ENCODE data around the gene RGS11.
A peak's percentile ranks its signal among the peaks of the same experiment; 100 is the strongest.
"Not testable (repeated sequence)": the region's sequence is repeated elsewhere in the genome, so short reads cannot be mapped to it uniquely, and the experiment has no call there.

Gene RGS11

GRCh38 chr16:279531-279930, 3.8 kb upstream of the RGS11 start:
- DNase-seq, result no peak

DNA sequence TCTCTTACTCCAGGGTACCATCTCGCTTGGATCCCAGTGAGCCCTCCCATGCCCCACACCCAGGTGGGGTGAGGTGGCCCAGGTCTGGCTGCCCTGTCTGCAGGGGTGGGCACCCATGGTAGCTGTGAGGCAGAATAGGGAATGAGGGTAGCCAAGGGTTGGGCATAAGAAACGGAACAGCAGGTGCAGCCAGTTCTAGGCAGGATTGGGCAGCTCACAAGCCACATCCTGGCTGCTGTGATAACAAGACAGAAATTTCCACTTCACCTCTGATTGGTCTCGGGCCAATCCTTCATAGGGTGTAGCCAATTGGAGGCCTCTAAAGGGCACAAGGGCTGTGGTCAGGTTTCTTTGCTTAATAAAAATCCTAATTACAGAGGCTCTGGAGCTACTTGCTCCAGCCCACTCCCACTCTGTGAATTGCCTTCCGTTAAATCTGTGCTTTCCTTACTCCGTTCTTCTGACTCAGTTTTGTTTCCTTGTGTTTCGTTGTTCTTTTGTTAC, 3.2 kb upstream of the RGS11 start:
- DNase-seq, result peak; percentile 34

- DNase-seq, result no peak
Observed at GRCh38 chr16:276426-277077, 808 bp upstream of the RGS11 start.

- DNase-seq, result no peak
Observed at GRCh38 chr16:275041-275641, 603 bp downstream of the RGS11 start.

DNA sequence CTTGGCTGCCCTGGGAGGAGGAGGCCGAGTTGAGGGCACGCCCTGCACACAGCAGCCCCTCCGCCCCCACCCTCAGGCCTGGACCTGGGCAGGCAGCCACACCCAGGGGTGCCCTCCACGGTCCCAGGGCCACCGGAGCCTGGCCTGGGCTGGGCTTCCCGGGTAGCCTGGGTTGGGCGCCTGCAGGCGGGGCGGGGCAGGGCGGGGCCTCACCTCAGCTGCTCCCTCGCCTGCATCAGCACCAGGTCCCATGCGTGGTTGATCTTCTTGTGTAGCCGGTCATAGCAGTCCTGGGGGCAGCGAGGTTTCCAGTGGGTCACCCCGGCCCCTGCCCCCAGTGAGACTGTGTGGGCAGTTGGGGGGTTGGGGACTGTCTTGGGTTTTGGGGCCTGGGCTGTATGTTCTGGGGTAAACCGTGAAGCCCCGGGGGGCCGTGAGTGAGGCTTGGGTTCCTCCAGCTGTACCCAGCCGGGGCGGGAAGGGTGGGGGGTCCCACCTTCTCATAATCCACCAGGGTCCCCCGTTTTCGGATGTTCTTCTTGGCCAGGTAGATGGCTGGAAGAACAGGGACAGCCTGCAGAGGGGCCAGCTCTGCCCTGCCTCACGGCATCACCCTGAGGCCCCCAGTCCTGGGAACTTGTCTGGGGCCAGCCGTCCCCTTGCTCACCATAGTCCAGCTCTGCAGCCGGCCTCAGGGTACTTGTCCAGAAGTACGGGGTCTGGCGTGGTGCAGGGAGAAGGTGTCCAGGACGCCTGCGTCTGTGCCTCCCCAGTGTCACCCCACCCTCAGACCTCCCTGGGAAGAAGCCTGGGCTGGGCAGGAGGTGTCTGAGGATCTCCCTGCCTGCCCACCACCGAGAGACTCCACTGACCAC, 2.0 kb downstream of the RGS11 start:
- DNase-seq, result no peak

GRCh38 chr16:272633-273546, 2.9 kb downstream of the RGS11 start:
- no peak for DNase-seq

- no peak for DNase-seq
Observed at GRCh38 chr16:270381-271255, 5.1 kb downstream of the RGS11 start.

DNA sequence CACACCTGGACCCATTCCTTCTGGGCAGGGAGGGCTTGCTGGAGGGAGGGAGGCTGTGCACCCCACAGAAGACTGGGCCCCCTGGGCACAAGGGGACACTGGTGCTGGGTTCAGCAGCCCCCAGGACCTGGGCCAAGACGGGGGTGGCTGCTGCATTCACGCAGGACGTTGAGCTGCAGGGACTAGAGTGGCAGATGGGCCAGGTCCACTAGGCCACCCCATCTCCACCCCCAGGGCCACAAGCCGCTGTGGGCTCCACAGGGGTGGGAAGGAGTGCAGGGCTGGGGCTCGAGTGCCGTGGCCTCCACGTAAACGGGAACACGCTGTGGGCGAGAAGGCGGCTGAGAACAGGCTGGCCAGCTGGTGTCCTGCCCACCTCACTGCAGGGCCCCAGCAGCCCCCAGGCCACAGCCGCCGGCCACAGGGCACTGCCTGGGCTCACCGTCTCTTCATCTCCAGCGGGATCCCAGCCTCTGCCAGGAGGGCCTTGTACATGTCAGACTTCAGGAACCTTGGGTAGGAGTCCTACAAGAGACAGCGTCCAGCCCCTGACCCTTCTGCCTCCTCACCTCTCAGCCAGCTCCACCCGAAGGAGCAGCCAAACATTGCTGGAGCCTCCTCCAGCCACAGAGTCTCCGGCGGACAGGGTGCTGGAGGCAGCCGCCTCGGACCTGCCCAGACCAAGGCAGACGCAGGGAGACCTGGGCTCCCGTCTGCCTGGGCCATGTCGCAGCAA, 6.5 kb downstream of the RGS11 start:
- DNase-seq, result no peak

DNA sequence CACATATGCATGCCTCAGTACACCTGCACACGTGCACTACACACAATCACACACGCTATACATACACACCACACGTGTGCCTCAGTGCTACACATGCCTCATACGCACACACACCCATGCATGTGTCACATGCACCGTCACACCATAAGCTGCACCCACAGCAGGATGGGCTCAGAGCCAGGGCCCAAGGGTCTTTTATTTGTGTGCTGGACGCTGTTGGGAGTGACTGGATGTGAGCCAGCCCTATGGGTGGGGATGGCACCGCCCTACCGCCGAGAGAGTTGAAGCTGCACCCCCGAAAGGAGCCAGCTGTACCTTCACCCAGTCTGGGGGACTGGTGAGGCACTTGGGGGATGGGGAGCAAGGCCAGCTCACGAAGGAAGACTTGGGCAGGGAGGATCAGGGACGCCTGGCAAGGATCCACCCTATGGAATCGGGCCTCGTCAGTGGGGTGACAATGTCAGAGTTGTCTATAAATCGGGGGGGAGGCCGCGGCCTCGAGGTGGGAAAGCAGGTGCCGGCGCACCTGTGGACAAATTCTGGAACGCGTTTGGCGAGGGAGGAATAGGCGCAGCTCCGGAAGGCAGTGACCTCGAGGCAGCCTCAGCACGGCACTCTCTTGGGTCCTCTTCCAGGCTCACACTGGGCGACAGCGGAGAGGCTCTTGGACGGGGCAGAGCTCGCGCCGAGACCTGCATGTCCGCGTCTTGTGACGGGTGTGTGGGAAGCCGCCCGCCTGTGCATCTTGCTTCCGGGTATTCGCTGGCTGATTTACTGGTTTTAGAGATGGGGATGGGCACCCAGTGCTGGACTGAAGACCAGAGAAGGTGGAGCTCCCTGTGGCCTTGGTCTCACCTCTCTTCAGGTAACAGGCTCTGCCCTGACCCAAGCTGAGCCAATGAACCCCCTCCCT, 7.3 kb downstream of the RGS11 start:
- no peak for DNase-seq

DNA sequence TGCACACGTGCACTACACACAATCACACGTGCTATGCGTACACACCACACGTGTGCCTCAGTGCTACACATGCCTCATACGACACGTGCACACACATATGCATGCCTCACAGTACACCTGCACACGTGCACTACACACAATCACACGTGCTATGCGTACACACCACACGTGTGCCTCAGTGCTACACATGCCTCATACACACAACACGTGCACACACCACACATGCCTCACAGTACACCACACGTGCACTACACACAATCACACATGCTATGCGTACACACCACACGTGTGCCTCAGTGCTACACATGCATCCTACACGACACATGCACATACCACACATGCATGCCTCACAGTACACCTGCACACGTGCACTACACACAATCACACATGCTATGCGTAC, 8.2 kb downstream of the RGS11 start:
- not testable (repeated sequence) for DNase-seq

DNA sequence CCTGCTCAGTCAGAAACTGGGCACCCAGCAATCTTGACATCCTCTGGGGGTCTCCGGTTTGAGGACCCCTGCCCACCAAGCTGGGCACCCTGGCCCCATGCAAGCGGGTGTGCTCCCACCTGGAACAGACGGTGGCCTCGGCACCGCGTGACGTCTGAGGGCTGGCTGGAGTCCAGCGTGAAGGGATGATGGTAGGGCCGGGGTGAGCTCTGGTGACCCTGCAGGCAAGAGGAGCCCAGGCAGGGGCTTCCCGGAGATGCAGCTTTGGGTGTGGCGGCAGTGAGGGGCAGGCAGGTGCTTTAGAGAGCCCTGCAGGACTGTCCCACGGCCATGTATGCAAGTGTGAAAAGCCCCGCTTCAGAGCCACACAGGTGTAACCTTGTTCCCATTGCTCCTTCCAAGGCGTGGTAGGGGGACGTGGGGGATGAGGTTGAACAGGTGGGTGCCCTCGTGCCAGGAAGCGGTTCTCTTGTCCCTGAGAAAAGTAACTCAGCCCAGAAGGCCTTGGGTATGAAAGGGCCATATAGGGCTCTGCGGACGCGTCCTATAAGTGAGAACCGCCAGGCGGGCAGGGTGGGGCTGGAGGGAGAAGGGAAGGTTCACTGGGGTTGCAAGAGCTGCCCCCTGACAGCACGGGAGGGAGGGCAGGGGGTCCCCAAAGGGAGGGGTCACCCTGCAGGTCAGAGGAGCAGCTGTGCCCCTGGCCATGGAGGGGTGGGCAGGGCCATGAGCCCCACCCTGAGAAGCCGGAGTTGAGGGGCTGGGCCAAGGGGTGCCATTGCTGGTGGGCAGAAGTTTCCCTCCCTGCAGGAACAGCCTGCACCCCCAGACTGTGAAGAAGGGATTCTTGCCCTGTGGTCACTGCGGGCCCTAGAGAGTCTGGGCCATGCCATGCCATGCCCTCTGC, 9.2 kb downstream of the RGS11 start:
- DNase-seq, result no peak

DNA sequence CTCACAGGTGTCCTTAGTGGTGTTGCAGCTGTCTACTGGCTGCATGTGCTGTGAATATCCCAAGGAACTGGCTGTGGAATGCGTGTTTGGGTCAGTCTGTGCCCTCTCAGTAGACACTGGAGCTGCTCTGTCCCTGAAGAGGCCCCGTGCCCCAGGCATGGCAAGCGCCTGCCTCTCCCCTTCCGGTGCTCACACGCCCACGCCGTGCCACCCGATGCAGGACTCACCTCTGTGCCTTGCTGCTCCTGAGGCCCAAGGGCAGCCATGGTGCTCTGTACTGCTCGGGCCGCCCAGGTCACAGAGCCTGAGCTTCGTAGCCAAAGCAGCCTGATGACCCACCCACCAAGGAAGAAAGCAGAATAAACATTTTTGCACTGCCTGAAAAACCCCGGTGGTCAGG, 10.0 kb downstream of the RGS11 start:
- no peak for DNase-seq

DNA sequence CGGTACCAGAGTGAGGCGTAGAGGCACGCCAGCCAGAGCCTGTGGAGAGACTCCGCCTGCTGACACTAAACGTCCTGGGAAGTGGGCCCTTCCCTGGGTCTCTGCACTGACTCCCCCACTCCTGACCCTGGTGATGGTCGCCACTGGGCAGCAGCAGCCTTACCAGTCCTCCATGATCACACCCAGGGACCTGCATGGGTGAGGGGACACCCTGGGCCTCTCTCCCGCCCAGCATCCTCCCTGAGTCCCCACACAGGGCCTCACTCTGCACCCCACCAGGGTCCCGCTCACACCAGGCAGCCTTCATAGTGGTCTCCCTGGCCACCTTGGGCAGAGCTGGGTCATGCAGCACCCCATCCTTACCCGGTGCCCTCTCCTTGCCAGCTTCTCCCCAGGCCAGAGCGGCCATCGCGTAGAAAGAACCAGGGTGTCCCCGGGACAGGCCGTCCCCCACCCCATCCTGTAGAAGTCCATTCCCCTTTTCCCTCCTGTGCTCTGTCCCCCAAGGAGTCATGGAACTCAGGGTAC, 10.7 kb downstream of the RGS11 start:
- DNase-seq, result no peak

DNA sequence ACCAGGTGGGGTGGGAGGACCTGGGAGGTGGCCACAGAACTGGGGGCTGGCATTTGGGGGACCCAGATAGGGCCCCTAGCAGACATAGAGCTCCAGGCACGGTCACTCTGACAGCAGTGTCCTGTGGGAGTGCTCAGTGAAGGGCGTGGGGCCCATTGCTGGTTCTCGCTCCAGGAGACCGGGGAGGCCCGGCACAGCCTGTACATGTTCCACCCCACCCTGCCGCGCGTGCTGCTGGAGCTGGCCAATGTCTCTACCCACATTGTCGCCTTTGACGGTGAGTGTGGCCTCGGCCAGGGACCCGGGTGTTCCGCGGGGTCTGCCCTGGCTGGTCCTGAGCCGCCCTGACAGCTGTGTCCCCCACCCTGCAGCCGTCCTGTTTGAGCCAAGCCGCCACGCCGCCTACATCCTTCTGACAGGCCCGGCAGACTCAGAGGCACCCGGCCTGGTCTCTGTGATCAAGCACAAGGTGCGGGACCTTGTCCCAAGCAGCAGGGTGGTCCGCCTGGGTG, 11.2 kb downstream of the RGS11 start:
- DNase-seq, result no peak

GRCh38 chr16:263944-264343, 11.8 kb downstream of the RGS11 start:
- DNase-seq, result no peak

- no peak for DNase-seq
Observed at GRCh38 chr16:263182-263774, 12.5 kb downstream of the RGS11 start.

DNA sequence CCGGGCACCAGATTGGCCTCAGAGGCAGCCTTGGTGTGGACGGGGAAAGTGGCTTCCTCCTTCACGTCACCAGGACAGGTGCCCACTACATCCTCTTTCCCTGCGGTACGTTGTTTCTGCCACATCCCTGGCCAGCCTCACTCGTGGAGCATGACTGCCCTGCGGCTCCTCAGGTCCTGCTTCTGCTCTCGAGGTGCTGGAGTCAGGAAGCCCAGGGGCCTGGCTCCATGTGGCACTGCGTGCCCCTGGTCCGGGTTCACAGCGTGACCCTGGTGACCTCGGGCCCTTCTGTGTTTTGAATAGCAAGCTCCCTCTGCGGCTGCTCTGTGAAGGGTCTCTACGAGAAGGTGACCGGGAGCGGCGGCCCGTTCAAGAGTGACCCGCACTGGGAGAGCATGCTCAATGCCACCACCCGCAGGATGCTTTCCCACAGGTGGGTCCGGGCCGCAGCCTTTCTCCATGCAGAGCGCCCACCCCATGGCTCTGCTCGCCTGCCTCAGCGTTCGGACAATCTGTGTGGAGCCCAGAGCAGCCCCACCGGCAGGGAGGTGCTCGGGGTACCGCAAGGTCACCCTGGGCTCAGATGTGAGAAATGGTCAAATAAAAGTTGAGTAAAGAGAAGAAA, 13.5 kb downstream of the RGS11 start:
- DNase-seq, result no peak

Measured in MV-4-11 (cell line).